ENCODE measurements around the gene ZNF398. TPM values are rescaled to one million over a fixed set of nuclear protein-coding genes. Genes with fewer than 3 reads are reported as not detected.

ZNF398 gene
- total RNA-seq, 2 experiments from 2014 or later = 11.8 to 14.2 TPM

- peak overlapping the region; percentile 79 for H3K4me2 ChIP-seq (ENCODE audit: low read length)
- H3K27ac ChIP-seq (ENCODE audit: low read depth, low read length, poor library complexity, severe bottlenecking) = peak overlapping the region; percentile 70
- intact Hi-C loops (cut with micrococcal nuclease; ENCODE audit: unreplicated experiment) = loop anchor here (1.0 to 2.0 kb wide), 6 partner anchors 21 to 334 kb away; partner anchors contain the start of genes PDIA4, ZNF398, ZNF777 and ZNF786
- no peaks in the 10 kb centered on the region for H3K9me2 ChIP-seq (ENCODE audit: insufficient read depth, low read length)
- H3K9me3 ChIP-seq (ENCODE audit: low read length) = peaks cover 17% of the 10 kb centered on the region
- BruUV-seq (replicated peaks) = no TSS peak
- TF ChIP-seq CTCF (conservative IDR thresholded peaks at IDR 0.05; ENCODE audit: low read length) (no peak), EZH2phosphoT487 (IDR thresholded peaks at IDR 0.05; ENCODE audit: borderline replicate concordance, low read depth, low read length) (no peak)
- H4K20me1 ChIP-seq (ENCODE audit: insufficient read depth, low read length) = no peaks in the 10 kb centered on the region
- peak overlapping the region; percentile 84 for H3K4me3 ChIP-seq (ENCODE audit: low read depth, low read length, poor library complexity, severe bottlenecking)
- ChIA-PET CTCF (ENCODE audit: unreplicated experiment) (interaction anchor here (1.5 kb wide), 1 partner anchor 20 kb away, joined by 12 read pairs; the partner anchor contains the start of gene ZNF398), POLR2A (interaction anchor here (0.6 to 2.7 kb wide), 6 partner anchors 17 to 254 kb away, joined by 3 to 15 read pairs (median 3); partner anchors contain the start of gene ZNF398)
- peaks cover 23% of the 10 kb centered on the region for H3K79me2 ChIP-seq (ENCODE audit: insufficient read depth, low read depth, low read length)
- H3K36me3 ChIP-seq (ENCODE audit: insufficient read depth, low read length) = peaks cover 26% of the 10 kb centered on the region
- peak; percentile 69 for DNase-seq (ENCODE audit: low spot score)
- H3K4me1 ChIP-seq (ENCODE audit: insufficient read depth, low read length, poor library complexity, severe bottlenecking) = peaks cover 13% of the 10 kb centered on the region
- peak overlapping the region; percentile 75 for H2AFZ ChIP-seq (ENCODE audit: low read length)
Measured at GRCh38 chr7:149126662-149127266, 20.5 kb upstream of the ZNF398 start.

DNA sequence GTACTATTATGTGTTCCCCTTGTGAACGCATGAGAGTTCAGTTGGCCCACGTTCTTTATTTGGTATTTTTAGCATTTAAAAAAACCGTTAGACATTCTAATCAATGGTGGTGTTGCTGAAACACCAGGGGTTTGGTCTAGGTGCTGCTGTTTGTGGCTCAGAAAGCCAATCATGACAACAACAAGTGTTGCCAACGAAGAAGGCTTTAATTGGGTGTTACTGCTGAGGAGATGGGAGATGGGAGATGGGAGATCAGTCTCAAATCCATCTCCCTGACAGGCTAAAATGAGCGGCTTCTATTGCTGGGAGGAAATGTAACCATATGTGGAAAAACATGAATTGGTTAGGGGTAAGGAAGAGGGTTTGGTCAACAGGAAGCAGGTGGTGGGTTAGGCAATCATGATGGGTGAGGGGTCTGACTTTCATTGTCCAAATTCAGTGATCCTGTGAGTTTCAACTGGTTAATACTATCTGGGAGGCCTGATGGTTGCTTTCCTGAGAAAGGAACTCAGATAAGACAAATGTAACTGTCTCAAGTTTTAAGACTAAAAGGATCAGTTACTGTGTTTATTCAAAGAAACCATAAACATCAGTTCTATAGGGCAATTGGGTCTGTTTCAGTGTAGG, 16.6 kb upstream of the ZNF398 start:
- H3K27ac ChIP-seq (ENCODE audit: low read depth, low read length, poor library complexity, severe bottlenecking) = no peak overlapping the region
- peaks cover 50% of the 10 kb centered on the region for H3K36me3 ChIP-seq (ENCODE audit: insufficient read depth, low read length)
- intact Hi-C loops (cut with micrococcal nuclease; ENCODE audit: unreplicated experiment) = no loop called here
- H2AFZ ChIP-seq (ENCODE audit: low read length) = no peak overlapping the region
- ChIA-PET CTCF (ENCODE audit: unreplicated experiment) (no interaction called here), POLR2A (no interaction called here)
- TF ChIP-seq EZH2phosphoT487 (IDR thresholded peaks at IDR 0.05; ENCODE audit: borderline replicate concordance, low read depth, low read length) (no peak), CTCF (conservative IDR thresholded peaks at IDR 0.05; ENCODE audit: low read length) (no peak)
- H4K20me1 ChIP-seq (ENCODE audit: insufficient read depth, low read length) = no peaks in the 10 kb centered on the region
- TSS peak; percentile 32 for BruUV-seq (replicated peaks)
- no peak overlapping the region for H3K4me2 ChIP-seq (ENCODE audit: low read length)
- H3K9me3 ChIP-seq (ENCODE audit: low read length) = peaks cover 26% of the 10 kb centered on the region
- no peak overlapping the region for H3K4me3 ChIP-seq (ENCODE audit: low read depth, low read length, poor library complexity, severe bottlenecking)
- peaks cover 10% of the 10 kb centered on the region; the same call in 1 of the 2 replicates for H3K79me2 ChIP-seq (ENCODE audit: insufficient read depth, low read depth, low read length)
- H3K9me2 ChIP-seq (ENCODE audit: insufficient read depth, low read length) = no peaks in the 10 kb centered on the region
- peaks cover 7% of the 10 kb centered on the region for H3K4me1 ChIP-seq (ENCODE audit: insufficient read depth, low read length, poor library complexity, severe bottlenecking)
- DNase-seq (ENCODE audit: low spot score) = no peak

Data from OCI-LY7 (cell line).